ENCODE data around the gene FBXO15.
A peak's percentile ranks its signal among the peaks of the same experiment; 100 is the strongest.

Gene FBXO15

DNA sequence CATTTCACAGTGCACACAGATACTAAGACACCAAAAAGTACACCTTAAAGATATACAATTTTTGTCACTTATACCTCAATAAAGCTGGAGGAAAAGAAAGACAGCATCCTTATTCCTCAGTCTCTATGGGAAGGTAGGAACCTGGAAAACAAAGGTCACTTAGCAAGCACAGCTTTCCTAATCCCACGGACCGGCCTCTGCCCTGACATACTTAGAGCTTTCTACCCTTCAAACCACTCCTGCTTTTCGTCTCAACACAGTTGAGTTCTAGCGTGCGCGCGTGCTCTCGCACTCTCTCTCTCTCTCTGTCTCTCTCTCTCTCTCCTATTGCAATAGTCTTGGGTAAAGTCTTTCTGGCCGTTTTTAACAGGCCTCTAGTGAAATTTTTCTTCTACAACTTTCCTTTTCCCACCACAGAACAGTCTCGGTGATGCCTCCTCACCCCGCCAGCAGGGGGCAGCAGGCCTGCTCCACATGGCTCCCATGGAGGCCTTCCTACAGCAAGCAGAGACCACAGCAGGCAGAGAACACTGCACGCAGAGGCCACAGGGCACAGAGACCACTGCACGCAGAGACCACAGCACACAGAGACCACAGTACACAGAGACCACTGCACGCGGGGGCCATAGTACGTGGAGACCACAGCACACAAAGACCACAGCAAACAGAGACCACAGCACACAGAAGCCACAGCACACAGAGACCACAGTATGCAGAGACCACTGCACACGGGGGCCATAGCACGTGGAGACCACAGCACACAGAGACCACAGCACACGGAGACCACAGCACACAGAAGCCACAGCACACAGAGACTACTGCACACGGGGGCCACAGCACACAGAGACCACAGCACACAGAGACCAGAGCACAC lies 106.9 kb downstream of the FBXO15 start:
- peak; percentile 48 for DNase-seq

DNA sequence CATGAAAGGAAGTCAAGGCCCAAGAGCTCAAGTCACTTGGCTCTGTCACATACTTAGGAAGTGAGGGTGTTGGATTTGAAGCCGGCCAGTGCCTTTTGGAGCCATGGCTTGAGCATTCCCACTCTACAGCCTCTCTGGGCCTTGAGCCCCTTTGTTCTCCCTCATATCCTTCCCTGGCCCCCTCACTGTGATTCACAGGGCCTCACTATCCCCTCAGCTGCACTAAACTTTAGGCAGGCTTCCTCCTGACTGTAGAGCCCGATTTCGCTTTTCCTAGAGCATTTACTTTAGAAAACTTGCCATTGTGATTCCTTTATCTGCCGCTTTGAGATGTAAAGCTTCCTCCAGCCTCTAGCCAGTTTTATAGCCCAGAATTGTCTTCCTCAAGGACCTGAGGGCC lies 107.6 kb downstream of the FBXO15 start:
- DNase-seq = no peak

DNA sequence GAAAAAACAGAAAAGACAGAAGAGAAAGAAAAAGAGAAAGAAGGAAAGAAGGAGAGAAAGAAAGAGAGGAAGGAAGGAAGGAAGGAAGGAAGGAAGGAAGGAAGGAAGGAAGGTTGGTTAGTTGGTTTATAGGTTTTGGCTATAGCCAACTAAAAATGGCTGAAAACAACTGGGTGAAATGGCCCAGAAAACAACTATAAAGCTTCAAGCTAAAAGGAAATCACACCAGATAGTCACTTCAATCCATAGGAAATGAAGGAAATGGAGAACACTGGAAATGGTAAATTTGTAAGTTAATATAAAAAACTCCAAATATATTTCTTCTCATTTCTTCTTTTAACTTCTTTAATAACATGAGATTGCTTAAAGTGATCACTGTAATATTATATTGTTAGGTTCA lies 118.5 kb downstream of the FBXO15 start:
- DNase-seq = no peak
